8988T (cell line): ENCODE measurements around the gene GP2.

Experiments
- DNase-seq: peaks from one replicate; pipeline ENCODE4 v3.0.0; 2011

GP2 gene

GRCh38 chr16:20327444-20328041, at the start of gene GP2:
TSS of gene GP2 (minus strand) at chr16:20327513. CDS start at chr16:20326431, 1,082 bp downstream.
- no peak for DNase-seq

DNA sequence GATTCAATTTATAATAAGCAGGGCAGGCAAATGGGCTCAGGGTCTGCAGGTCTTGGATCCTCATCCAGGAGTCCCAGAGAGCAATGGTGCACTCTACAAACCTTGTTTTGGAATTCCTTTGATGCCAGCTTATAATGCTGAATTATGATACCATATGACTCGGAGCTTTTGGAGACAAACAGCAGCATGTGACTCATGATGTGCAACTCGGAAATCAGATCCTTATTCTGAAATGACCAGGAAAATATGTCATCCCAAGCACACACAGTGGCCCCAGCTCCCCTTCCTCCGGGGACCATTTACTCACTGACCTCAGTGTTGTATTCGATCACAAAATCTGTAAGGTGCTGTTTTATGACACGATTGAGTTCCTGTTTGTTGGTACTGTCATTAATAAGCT, 45.4 kb upstream of the GP2 start:
- no peak for DNase-seq

- DNase-seq, result no peak
Measured at GRCh38 chr16:20369452-20370054, 42.2 kb upstream of the GP2 start.

- no peak for DNase-seq
Measured at GRCh38 chr16:20364051-20364450, 36.7 kb upstream of the GP2 start.

DNA sequence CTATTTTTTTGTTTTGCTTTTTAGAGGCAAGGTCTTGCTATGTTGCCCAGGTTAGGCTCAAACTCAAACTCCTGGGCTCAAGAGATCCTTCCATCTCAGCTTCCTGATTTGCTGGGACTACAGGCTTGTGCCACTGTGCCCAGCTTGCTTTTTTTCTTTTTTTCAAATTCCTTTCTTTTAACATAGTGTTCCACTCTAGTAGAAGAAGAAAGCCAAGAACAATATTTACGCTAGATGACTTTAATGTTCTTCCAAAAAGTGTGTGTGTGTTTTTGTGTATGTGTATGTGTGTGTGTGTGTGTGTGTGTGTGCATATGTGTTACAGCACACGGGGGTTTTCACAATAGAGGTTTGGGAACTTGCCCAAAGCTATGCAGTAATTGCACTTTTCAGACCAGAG, 35.9 kb upstream of the GP2 start:
- DNase-seq, result no peak

DNA sequence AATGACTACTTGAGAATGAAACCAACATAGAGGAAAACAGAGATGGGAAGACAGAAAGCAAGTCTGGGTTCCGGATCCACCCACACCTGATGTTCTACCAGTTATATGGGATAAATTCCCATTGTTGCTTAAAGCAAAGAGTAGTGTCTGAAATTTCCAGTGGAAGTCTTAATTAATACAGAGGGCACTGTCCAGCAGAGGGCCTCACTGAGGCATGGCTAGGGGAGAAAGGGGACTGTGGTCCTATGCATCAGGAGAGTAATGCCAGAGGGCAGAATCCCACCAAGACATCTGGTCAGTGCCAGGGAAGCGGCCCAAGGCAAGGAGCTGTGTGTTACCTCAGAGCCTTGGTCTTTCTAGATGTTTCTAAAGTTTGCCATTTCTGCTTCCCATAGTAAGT, 32.7 kb upstream of the GP2 start:
- no peak for DNase-seq

DNA sequence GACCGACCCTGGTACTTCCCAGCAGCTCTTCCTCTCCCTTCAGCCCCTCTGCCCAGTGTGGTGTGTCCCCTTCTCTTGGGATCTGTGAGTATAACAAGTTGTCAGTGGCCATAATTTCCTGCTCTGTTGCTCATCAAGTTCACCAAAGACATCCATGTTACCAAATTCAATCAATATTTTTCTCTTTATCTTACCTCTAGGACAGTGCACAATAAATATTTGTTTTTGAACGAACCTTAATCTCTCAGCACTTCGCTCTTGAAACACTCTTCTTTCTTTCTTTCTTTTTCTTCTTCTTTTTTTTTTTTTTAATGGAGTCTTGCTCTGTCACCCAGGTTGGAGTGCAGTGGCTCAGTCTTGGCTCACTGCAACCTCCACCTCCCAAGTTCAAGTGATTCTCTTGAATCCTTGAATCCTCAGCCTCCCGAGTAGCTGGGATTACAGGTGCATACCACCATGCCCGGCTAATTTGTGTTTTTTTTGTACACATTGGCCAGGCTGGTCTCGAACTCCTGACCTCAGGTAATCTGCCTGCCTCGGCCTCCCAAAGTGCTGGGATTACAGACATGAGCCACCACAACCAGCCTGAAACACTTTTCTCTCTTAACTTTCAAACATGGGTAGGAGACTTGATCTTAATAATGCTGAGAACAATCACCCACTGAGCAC, 27.9 kb upstream of the GP2 start:
- DNase-seq, result no peak

GRCh38 chr16:20353379-20353778, 26.1 kb upstream of the GP2 start:
- no peak for DNase-seq

DNA sequence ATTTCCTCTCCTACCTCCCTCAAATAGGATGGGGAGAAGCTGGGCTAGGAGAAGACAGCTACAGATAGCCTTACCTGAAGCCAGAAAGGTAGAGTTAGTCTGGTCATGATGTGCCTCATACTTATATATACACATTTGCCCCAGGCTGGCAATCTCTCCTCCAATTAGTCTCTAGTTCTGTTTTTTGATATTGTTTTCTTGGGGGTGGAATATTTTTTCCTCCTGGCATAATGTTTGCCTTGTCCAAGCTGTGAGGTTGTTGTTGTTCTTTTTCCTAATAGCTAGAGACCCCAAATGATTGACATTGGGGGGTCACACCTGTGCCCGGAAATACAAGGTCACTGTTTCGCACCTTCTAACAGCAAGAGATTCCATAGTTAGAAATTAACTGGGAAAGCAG, 25.3 kb upstream of the GP2 start, which contains the start of gene UMOD:
UMOD (minus strand) TSS at position 101 of the 400 bp plus-strand sequence. CDS start 1,978 bp downstream, outside the sequence.
- no peak for DNase-seq

DNA sequence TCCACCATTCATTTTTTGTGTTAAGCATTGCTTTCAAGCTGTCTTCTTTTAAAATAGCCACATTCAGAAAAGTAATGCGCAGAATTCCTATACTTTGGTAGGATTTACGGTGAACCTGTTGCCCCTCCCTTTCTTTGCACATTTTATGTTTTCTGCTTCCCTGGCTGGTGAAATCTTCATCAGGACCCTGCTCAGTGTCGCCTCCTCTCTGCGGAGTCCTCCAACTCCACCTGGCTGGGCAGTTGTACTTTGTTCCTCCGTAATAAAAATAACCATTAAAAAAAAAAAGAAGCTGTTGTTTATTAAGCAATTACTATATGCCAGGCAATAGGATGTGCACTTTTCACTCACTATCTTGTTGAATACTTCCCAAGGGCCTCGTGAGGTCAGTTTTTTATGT, 22.3 kb upstream of the GP2 start:
- no peak for DNase-seq

GRCh38 chr16:20348365-20349185, 21.3 kb upstream of the GP2 start:
- DNase-seq, result no peak

DNA sequence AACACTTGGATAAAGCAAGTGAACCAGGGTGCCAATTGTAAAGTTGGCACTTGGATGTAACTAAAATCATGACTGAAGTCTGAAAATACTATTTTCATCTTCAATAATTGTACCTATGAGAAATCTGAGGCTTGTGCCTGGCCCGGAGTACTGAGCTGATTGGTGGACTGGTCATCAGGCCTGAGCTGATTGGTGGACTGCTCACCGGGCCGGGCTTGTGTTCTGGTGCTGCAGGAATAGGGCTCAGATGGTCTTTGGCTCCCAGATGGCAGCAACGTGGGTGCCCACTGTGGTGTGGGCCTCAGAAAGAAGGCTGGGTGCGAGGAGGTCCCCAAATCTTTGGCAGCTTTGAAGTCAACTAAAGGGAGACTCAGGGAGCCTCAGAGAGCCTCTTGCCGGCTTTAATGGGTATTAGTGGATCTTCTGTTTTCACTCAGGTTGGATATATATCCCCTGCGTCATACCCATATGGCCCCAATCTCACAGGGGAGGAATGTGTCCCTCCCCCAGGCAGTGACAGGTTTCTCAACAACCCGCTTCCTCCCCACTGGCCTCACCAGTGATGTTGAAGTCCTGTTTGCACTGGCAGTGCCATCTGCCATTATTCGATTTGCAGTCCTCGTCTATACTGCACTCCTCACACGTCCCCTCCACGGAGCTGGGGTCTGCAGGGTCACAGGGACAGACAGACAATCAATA, 20.5 kb upstream of the GP2 start:
- no peak for DNase-seq

GRCh38 chr16:20344611-20345010, 17.3 kb upstream of the GP2 start:
- DNase-seq, result no peak

DNA sequence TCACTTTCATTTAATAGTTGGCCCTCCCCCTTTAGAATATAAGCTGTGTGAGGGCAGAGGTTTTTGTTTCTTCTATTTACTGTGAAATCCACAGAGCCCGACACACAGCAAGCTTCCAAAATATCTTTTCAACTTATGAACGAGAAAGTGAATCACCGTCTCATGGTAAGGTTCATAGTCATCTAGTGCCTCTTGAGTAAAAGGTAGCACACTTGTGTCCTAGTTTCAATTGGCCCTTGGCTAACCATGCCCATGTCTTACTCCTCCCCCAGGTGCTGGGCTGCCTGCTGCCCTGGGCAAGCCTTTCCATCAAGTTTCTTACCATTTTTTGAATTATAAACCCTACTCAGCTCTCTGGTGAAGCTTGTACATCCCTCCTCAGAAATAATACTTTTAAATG, 12.4 kb upstream of the GP2 start:
- DNase-seq, result no peak

GRCh38 chr16:20336955-20337354, 9.6 kb upstream of the GP2 start:
- no peak for DNase-seq

DNA sequence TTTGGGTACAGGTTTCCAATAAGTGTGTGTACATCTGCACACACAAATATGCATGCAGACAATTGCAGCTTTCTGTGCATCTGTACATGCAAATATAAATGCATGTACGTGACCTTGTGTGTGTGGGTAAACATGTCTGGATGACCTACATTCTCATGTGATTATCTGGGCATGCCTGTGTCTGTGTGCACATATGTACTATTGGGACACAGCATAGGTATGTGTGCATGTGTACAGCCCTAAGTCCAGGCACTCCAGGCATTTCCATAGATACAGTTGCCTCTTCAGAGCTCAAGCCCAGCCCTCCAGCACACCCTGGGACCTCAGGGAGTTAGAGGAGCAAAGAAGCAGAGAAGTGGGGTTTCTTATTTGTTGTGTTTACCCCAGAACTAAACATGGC, 7.1 kb upstream of the GP2 start:
- DNase-seq, result no peak

DNA sequence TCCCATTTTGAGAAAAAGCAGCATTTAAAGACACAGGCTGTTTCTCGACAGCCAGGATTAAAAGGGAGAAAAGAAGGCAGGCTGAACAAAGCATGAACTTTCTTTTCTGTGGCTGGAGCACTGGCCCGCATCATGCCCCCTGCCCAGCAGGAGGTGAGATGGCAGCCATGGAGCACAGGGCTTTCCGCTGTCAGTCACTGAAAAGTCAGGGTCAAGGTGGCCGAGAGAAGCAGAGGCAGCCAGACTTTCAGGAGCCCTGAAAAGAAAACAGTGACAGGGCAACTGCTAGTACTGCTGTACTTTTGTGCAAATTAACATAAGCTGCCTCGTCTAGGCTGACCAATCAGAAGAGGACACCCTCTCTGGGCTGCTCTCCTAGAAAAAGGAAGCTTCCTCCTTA, 5.8 kb upstream of the GP2 start:
- no peak for DNase-seq

DNA sequence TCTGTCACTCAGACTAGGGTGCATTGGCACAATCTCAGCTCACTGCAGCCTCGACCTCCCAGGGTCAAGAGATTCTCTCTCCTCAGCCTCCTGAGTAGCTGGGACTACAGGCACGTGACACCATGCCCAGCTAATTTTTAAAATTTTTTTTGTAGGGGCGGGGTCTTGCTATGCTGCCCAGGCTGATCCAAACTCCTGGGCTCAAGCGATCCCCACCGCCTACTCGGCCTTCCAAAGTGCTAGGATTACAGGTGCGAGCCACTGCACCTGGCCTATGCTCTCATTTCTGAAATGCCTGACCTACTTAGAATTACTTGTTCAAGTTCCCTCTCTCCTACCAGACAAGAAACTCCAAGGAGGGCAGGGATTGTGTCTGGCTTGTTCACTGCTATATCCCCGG, 5.1 kb upstream of the GP2 start:
- DNase-seq, result no peak

- no peak for DNase-seq
Measured at GRCh38 chr16:20331635-20332034, 4.3 kb upstream of the GP2 start.

DNA sequence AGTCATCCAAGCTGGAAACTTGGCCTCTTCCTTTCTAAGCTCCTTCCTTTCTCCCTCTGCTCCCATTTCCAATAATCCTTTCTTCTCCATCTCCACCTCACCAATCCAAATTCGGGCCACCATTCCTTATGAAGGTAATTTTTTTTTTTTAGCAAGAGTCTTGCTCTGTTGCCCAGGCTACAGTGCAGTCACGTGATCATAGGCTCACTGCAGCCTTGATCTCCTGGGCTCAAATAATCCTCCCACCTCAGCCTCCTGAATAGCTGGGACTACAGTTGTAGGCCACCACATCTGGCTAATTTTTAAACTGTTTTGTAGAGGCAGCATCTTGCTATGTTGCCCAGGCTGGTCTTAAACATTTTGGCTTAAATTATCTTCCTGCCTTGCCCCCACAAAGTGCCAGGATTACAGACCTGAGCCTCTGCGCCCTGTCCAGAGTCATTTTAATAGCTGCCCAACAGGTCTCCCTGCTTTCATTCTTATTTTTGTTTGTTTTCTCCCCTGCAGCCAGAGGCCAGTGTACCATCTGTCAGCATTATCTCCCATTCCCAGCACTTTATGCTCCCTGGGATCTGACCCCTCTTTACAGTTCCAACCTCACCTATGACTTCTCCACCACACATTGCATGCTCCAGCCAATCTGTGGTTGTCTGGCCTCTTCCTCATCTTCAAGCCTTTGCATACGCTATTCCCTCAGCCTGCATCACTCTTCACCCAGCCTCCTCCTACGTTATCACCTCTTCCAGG, 2.3 kb upstream of the GP2 start:
- DNase-seq, result no peak

GRCh38 chr16:20326321-20326720, 992 bp downstream of the GP2 start:
- no peak for DNase-seq

GRCh38 chr16:20325005-20325404, 2.3 kb downstream of the GP2 start:
- DNase-seq, result no peak
